Globus pallidus (tissue), 1 donor: ENCODE measurements around the gene LAMA2.

Experiments
- DNase-seq: peaks from one replicate; pipeline ENCODE4 v3.0.0-alpha.2; 2015; ENCODE audit warnings: low spot score

Gene LAMA2

DNA sequence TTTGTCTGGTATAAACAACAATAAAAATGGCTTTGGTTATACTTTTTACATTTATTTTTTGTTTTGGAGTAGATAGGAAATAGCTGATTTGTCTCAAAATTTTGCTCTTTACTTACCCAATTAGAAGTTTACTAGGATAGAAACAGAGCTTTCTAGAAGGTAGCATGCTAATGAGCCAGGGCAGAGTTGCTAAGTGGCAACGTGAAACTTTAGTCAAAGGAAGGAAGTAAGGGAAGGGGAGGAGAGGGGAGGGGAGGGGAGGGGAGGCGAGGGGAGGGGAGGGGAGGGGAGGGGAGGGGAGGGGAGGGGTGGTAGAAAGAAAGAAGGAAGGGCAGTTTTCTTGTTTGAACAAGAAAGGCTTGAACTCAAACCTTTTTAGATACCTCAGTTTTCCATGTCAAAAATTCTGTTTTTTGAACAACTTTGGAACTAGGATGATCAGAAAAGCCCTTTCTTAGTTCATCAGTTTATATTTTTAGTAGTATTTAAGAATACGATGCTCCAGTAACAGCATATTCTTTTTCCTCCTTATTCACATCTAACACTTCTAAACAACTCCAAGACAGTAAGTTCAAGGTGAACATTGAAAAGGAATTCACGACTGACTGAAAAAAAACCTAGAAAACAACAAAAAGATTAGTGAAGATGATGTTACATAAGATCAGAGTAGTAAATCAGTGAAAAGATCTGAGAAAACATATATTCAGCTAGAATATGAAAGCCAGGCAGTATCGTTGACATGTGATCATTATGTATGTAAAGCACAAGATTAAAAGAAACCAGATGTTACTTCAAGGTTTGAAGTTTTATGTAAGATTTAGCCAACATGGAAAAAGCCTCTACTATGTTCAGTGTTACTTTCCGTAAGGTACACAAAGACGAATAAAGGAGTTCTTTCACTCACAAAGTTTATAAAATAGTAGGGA is 563.6 kb downstream of the LAMA2 start:
- DNase-seq: no peak

DNA sequence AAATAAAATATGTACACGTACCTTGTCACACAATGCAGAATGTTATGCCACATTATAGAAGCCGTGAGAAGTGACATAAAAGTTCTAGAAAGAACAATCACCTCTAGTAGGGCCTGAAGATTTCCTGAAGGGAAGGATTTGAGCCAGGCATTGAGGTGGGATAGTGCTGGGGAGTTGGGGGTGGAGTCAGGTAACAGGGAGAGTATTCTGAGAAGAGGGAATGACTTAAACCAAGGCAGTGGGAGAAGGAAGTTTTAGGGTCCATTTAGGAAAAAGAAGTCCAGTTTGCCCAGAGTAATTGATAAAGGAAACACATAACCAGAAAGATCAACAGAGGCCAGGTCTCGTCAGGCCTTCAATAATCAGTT is 564.2 kb downstream of the LAMA2 start:
- no peak for DNase-seq

DNA sequence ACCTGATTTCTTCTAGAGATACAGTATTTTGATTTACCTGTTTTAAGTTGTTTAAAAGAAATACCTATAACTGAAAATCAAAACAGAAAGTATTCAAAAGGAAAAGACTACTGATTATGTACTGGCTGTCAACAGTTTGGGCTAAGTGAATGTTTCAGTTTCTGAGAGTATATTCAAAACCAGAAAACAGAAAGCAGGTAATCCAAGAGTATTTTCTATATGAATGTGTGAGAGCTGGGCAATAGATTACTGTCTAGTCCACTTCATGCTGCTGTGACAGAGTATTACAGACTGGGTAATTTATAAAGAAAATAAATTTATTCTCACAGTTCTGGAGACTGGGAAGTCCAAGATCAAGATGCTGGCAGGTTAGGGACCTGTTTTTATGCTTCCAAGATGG is 566.0 kb downstream of the LAMA2 start:
- DNase-seq: no peak

DNA sequence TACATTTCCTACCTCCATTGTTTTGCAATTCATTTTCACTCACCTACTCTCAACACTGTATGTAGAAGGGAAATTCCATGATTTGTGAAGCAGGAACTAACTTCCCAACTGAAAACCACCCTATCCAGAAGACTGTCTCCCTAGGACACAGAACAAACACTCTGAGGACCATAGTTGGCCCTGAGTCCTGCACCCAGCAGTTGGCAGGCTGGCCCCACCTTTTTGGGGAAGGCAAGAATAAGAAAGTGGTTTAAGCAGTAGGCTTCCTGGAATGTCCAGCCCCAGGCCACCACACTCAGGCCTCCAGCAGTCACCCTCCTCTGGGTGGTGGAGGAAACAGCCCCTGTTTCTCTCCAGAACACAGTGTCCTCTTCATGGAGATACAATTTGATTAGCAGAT is 568.2 kb downstream of the LAMA2 start:
- no peak for DNase-seq

DNA sequence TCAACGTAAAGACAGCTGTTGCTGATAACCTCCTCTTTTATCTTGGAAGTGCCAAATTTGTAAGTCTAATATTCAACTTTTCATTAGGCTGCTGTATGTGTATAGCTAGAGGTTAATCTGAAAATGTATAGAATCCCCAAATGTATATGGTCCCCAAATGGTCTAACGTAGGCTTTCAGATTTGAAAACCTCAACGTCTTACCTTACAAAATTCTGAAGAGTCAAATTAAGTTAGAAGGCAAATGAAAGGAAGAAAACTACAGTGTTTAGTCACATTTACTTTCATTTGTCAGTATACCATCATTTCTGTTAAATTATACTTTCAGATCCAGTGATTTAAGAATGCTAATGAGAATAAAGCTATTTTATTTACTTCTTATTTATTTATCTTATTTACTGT is 570.1 kb downstream of the LAMA2 start:
- no peak for DNase-seq

DNA sequence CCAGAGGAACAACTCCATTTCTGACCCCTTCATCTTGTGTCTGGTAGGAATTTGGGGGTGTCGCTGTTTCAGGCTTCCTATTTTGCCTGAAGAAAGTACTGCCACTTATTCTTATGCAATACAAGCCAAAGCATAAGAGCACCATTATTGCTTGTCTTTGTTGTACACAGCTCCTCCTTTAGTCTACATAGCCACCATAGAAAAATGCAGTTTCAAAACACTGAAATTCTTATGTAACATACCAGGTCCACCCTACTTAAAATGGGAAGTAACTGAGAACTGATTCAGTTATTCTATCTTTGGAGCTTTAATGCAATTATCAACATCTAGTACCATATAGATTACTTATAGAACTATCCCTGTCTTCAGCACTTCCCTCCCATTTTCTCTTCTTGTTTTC is 571.5 kb downstream of the LAMA2 start:
- no peak for DNase-seq

DNA sequence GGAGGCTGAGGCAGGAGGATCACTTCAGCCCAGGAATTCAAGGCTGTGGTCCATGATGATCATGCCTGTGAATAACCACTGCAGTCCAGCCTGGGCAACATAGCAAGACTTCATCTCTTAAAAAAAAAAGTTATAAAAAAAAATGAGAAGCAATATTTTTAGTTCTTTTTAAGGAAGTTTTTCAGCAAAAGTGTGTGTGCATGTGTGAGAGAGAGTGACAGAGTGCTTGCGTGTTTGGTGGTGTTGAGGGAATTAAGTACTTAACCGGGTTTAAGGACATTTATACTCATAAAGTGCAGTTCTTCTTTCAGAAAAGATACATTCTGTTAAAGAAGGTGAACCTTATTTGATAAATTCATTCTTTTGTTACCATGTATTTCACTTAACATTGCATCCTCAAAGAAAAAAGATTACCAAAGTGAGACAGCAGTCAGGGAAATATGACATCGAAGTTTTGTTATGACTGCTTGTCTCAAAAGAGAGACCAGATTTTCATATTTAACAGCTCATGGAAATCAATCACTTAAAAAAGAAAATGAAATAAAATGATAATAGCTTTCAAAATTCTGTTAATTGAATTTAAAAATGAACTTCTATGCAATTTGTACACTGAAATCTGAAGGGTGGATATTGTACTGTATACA is 572.3 kb downstream of the LAMA2 start:
- no peak for DNase-seq

DNA sequence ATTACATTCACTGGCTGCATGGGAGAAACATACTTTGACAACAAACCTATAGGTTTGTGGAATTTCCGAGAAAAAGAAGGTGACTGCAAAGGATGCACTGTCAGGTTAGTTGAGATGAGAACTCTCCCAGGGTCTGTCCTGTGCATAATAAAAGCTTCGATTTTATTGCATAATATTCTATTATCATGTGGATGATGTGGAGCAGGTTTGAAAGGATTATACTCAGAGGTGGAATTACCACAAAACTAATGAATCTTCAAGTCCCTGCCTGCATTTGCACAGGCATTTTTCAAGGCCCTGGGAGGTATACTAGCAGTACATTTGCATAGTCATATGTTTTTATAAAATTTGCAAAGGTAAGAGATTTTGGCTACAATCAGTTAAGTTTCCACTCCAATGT is 577.3 kb downstream of the LAMA2 start:
- no peak for DNase-seq

DNA sequence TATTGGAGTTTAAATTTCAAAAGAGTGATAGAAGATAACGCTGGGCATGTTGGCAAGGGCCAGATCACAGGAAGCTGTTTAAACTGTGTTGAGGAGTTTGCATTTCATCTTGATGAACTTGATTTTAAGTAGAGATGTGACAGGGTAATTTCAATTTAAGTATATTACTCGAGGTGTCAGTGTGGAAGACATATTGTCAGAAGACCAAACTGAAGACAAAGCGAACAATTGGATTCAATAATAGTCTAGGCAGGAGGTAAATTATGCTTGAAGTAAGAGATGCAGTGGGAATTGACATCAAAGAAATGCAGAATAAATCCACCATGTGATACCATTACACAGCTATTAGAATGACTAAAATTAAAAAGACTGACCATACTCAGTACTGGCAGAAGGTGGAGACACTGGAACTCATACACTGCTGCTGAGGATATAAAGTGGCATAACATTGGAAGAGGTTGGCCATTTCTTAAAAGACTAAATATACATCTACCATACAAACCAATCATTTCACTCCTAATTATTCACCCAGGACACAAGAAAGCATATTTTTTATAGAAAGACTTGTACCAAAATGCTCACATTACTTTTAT is 586.2 kb downstream of the LAMA2 start:
- no peak for DNase-seq

DNA sequence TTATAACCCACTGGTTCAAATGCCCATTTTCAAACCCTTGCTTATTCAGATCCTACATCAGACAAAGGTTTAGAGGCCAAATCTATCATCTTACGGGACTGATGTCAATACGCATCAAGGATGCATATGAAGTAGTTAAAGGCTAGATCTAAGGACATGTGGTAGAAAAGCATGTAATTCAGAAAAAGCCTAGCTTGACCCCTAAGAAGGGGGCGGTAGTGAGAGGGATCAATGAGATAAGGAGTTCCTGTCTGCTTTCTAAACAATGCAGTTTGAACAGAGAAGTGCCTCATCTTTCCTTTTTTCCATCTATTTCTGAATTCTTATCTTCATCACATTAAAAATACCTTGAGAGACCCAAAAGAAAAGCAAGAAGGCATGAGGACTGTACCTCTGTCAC is 589.3 kb downstream of the LAMA2 start:
- no peak for DNase-seq

DNA sequence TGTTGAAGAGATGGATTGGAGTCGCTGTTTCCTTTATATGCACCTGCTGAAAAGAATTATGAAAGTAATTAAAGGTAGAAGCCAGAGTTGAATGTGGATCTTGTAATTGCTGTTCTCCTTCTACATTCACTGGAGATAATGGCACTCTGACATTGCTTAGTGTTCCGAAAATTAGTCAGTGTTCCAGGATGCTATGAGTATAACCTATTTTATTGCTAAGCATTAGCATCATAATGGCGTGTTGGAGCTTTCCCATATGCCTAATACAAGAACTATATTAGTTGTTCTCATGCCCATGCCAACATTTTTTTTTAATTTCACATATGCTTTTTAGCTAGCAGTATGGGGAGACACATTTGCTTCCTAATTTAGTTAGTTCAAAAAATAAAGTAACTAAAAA is 590.6 kb downstream of the LAMA2 start:
- DNase-seq: no peak

DNA sequence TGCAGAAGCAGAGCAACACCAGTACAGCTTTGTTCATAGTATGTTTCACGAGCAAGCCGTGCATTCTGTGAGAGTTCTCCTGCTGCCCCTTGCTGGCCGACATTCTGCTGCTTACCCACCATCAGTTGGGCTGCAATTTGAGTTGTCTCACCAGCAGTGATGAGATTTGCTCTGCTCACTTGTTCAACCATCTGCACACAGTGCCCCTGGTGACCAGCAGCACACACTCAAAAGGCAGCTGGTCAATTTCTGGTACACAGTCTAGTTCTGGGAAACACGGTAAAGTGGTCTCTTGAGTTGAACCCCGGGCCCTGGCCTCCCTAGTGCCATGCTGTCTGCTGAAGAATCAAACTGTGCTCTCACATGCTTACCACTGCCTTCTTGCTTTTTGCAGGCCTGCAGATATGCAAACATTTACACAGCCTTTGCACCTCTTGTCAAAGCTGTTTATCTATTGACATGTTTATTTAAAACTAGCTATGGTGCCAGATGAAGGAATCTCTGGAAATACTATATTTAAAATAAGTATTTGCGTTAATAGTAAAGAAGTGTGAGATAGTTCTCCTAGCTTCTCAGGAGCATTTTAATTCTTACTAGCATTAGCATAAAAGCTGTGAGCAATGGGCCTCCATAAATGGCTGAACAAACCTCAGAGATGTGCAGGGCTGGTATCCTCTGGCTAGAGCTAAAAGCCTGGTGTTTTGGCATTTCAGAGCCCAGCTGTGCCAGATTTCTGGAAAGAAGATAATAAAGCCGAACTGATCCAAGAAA is 592.7 kb downstream of the LAMA2 start:
- DNase-seq: peak; percentile 41

DNA sequence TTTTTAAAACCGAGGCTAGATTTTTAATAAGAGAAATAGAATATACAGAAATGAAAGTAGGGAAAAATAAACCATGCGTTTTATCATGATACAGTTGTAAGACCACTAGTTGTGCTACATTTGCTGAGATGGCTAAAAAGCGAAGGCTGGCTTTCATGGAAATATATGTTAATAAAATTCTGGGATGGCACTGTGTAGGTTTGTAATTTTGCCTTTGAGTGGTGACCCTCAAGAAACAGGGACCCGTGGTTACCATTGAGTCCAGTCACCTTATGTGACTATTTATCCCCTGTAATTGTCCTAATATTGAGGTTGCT is 593.3 kb downstream of the LAMA2 start:
- DNase-seq: no peak

DNA sequence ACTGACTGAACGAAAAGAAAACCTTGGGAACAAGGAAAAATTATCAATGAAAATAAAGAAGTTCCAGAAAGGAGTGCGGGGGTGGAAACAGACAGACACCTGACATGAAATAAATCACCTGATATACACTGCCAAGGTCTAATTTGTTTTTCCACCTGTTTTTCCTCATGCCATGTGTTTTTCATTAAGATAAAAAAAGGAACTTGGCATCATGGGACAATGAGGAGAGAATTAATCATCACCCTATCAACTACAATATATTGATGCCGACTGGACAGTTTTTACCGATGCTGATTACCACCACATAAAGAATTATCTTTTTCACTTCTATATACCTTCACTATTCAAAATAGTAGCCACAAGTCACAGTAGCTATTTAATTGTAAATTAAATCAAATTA is 593.9 kb downstream of the LAMA2 start:
- DNase-seq: no peak

DNA sequence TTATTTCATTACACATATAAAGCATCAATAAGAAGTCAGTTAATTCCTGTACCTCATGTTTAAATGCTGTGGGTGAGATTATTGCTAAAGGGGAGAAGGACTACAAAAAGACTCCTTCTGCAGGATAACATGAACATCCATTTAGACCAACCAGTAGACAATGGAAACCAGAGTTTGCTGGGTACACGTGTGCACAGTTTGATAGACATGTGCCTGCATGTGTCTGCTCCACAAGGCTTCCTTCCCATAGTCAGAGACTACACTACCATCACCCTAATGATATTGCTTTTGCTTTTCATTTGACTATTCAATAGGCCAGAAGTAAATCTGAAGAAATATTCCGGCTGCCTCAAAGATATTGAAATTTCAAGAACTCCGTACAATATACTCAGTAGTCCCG is 595.4 kb downstream of the LAMA2 start:
- no peak for DNase-seq

DNA sequence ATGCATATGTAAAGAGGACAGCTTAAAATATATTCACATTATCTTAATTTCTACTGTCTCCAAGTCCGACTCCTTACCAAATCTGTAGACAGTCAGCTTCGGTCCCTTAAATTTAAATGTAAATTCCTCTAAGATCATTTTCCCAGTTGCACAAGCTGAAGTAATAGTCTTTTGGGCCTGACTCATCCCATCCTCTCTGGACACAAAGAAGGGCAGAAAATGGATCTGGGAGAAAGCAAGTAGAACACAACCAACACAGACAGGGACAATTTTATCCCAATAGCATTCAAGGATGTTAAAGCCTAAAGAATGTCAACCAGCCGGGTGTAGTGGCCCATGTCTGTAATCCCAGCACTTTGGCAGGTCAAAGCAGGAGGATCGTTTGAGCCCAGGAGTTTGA is 598.8 kb downstream of the LAMA2 start:
- no peak for DNase-seq

DNA sequence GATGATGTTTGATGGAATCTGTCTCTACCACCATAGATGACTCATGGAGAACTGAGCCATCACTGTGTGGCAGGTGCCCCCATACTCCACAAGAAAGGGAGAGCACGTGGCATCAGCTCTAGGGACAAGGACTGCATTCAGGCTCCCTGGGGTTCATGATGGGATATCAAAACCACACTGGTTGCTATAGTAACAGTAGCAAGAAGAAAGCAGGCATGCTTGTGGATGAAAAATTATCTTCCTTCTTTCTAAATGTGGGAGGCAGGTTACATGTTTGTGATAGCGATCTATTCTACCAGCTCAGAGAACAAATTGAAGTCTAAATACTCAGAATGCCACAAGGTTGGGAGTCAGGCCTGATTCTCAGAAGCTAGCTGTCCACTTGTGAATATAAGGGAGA is 602.8 kb downstream of the LAMA2 start:
- peak; percentile 51 for DNase-seq

DNA sequence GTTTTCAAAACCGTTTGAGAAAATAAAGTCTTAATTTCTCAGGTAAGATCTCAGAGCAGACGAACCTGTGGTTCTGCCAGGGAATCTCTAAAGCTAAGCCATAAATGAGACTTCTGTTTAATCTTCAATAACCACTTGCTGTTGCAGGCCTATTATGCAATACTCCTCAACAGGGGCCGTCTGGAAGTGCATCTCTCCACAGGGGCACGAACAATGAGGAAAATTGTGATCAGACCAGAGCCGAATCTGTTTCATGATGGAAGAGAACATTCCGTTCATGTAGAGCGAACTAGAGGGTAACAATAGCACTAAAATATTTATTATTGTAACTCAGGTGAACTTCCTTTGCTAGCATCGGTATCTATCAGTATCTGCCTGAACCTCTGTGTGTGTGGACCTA is 603.4 kb downstream of the LAMA2 start:
- no peak for DNase-seq

DNA sequence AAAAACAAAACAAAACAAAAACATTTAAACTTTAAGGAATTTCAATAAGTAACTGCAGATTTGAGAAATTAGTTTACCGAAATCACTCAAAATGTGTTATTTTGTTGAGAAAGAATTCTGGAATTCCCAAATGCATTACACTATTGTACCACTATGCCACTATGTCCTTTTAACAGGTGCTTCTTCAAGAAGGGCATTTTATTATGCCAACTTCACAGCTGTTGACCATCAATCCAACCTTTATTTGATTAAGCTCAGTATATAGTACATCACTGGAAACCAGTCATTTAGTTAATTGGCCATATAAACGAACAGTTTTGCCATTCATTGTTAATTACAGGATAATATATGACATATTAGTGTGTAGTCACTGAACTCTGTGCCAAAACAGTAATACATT is 605.4 kb downstream of the LAMA2 start:
- no peak for DNase-seq

DNA sequence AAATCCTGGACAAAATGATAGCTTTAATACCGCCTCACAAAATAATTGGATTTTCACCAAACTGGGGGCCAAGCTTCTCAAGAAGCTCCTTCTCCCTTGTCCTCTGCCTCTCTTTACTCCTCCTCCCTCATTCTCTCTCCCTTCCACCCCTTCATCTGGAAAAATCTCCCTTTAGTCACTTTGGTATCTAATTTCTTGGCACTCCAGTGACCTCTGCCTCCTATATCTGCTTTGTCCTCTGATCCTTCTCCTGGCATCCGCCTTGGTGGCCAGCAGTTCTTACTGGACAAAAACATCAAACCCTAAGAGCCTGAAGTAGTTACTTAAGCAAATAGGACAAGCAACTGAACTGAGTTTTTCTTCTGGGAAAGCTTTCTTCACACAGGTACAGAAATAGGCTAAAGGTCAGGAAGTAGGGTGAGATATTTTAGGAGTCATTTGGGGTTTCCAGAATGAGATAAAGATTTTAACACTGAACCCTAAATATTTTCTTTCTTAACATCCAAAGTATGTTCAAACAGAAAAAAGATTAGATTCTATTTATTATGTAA is 606.4 kb downstream of the LAMA2 start:
- DNase-seq: no peak

DNA sequence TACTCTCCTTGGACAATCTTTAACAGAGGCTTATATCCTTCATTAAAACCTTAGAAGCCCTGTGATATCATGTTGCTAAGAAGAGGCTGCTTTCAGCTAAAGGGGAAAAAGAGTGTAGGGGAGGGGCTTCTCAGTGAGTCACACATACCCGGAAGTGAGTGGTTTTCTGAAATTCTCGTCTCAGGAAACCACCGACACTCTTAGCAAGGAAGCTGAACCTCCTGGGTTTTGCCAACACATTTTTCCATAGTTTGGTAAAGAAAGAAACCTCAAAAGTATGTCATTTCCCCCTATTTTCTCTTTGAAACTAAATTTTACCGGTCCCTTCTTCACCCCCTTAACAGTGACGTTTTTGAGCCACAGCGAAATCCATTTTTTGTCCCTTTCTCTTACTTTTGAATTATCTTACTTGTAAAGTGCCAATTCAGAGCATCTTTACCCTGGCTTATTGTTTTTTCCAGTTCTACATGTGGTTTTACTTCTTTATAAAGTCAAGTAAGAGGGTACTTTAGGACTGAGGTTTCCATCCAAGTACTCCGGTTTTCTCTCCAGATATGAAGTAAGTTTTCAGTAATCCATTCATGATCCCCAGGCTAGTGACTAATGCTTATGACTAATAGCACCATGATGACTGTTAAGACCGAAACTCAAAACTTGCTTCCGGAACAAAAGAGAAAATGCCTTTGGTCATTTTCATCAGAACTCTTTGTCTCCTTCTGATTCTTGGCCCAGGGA is 607.8 kb downstream of the LAMA2 start:
- no peak for DNase-seq

DNA sequence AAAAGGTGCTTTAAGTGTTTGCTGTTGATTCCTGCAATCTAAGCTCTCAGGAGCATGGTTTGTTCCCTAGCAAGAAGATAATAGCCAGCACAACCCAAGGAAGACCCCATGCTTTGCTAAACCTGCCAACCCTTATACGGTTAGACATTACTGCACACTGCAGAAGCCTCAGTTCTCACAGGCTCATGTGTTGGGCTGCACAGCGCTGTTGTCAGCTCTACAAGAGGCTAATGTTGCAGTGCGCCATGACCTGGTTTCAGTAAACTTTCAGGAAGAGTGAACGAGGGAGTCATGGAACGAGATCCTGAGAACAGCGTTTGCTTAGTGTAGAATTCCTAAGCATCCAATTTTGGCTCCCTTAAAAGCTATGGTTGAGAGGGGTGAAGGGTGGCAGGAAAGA is 608.5 kb downstream of the LAMA2 start:
- no peak for DNase-seq
